HEK293 (cell line): ENCODE measurements around the gene ESPNL.

Source experiments
- CTCF ChIA-PET: fragments of 350-600 bp; formaldehyde crosslinking; extraction: SDS; loops from one replicate; lab custom pipeline; 2021; ENCODE audit warnings: antibody characterized with exemption; lab: Yijun Ruan, JAX
- POLR2A ChIA-PET: fragments of 300-600 bp; formaldehyde crosslinking; extraction: SDS; loops from one replicate; lab custom pipeline; 2020; ENCODE audit warnings: antibody characterized with exemption, inconsistent platforms; lab: Yijun Ruan, JAX
- H3K27ac ChIP-seq: fragments of 200-500 bp; sonication (Bioruptor generic); 2 replicates; pipeline ENCODE4 v1.5.1; 2014; ENCODE audit warnings: low read depth, low read length, control low read depth, inconsistent platforms; ENCODE audit errors: extremely low read depth
- H3K36me3 ChIP-seq, 2 experiments: fragments of 200-500 bp in 1 of 2; sonication (Bioruptor generic) in 1 of 2; 1 replicate in 1 of 2; 2 replicates in 1 of 2; pipeline ENCODE4 v1.5.1; 2014 to 2017; ENCODE audit warnings: inconsistent platforms in 2 of 2, low read length in 2 of 2; ENCODE audit not compliant: control insufficient read depth in 2 of 2, insufficient read depth in 1 of 2
- H3K4me1 ChIP-seq: fragments of 200-500 bp; sonication (Bioruptor generic); 2 replicates; pipeline ENCODE4 v1.5.1; 2014; ENCODE audit warnings: mild to moderate bottlenecking, low read length, inconsistent platforms; ENCODE audit not compliant: control insufficient read depth, insufficient read depth
- H3K4me3 ChIP-seq: 2 replicates; pipeline ENCODE4 v1.5.1; 2011; ENCODE audit warnings: low read depth, mild to moderate bottlenecking, control low read depth, low read length, moderate library complexity
- H3K9me3 ChIP-seq: fragments of 200-500 bp; sonication (Bioruptor generic); 2 replicates; pipeline ENCODE4 v1.5.1; 2014; ENCODE audit warnings: low read depth, low read length, inconsistent platforms; ENCODE audit not compliant: control insufficient read depth, insufficient read depth
- BCL11A ChIP-seq: fragments of 450-650 bp; formaldehyde crosslinking; IDR thresholded peaks from 2 replicates; pipeline ENCODE4 v1.5.1; 2016; ENCODE audit warnings: low read depth, missing biosample characterization, missing genetic modification characterization
- HOXC10 ChIP-seq: sonication (generic); formaldehyde crosslinking; IDR thresholded peaks from 2 replicates; pipeline ENCODE4 v1.8.1; 2023; ENCODE audit warnings: mild to moderate bottlenecking, missing genetic modification reagents
- IKZF3 ChIP-seq: fragments of 450-650 bp; IDR thresholded peaks from 2 replicates; pipeline ENCODE4 v1.5.0; 2018; ENCODE audit warnings: missing biosample characterization, mild to moderate bottlenecking, missing genetic modification characterization, moderate library complexity
- KLF10 ChIP-seq: fragments of 450-650 bp; IDR thresholded peaks from 2 replicates; pipeline ENCODE4 v1.5.1; 2018; ENCODE audit warnings: missing biosample characterization, mild to moderate bottlenecking, missing genetic modification characterization
- ZBTB1 ChIP-seq: fragments of 450-650 bp; formaldehyde crosslinking; IDR thresholded peaks from 2 replicates; pipeline ENCODE4 v1.5.1; 2016; ENCODE audit warnings: missing biosample characterization, missing genetic modification characterization
- ZFP41 ChIP-seq: fragments of 450-650 bp; formaldehyde crosslinking; IDR thresholded peaks from 2 replicates; pipeline ENCODE4 v1.5.1; 2016; ENCODE audit warnings: missing biosample characterization, missing genetic modification characterization, borderline replicate concordance
- ZNF555 ChIP-seq: fragments of 450-650 bp; formaldehyde crosslinking; conservative IDR thresholded peaks from 2 replicates; pipeline ENCODE4 v1.5.1; 2017; ENCODE audit warnings: missing biosample characterization, mild to moderate bottlenecking, missing genetic modification characterization, inconsistent platforms
- ZNF624 ChIP-seq: fragments of 450-650 bp; formaldehyde crosslinking; IDR thresholded peaks from 2 replicates; pipeline ENCODE4 v1.5.1; 2017; ENCODE audit warnings: missing biosample characterization, missing genetic modification characterization
- ZNF658 ChIP-seq: fragments of 450-650 bp; formaldehyde crosslinking; IDR thresholded peaks from 2 replicates; pipeline ENCODE4; 2016; ENCODE audit warnings: missing biosample characterization, missing genetic modification characterization
- ZNF747 ChIP-seq: fragments of 450-650 bp; formaldehyde crosslinking; IDR thresholded peaks from 2 replicates; pipeline ENCODE4 v1.5.1; 2016; ENCODE audit warnings: missing biosample characterization, missing genetic modification characterization
- TF ChIP-seq, protein P1 (sequence below): fragments of 450-650 bp; formaldehyde crosslinking; IDR thresholded peaks from 2 replicates; pipeline ENCODE4 v1.5.1; 2016; ENCODE audit warnings: missing biosample characterization, missing genetic modification characterization
- TF ChIP-seq, protein P2 (sequence below): fragments of 450-650 bp; formaldehyde crosslinking; IDR thresholded peaks from 2 replicates; pipeline ENCODE4 v1.5.1; 2016; ENCODE audit warnings: missing biosample characterization, missing genetic modification characterization, borderline replicate concordance
- TF ChIP-seq, protein P3 (sequence below): fragments of 450-650 bp; formaldehyde crosslinking; IDR thresholded peaks from 2 replicates; pipeline ENCODE4 v1.5.0; 2017; ENCODE audit warnings: missing biosample characterization, missing genetic modification characterization, borderline replicate concordance
- TF ChIP-seq, protein P4 (sequence below): fragments of 450-650 bp; formaldehyde crosslinking; IDR thresholded peaks from 2 replicates; pipeline ENCODE4 v1.5.1; 2017; ENCODE audit warnings: missing biosample characterization, mild to moderate bottlenecking, missing genetic modification characterization, moderate library complexity
- TF ChIP-seq, protein P5 (sequence below): fragments of 450-650 bp; formaldehyde crosslinking; IDR thresholded peaks from 2 replicates; pipeline ENCODE4 v1.5.1; 2016; ENCODE audit warnings: missing biosample characterization, missing genetic modification characterization, borderline replicate concordance
- TF ChIP-seq, protein P6 (sequence below): fragments of 450-650 bp; formaldehyde crosslinking; IDR thresholded peaks from 2 replicates; pipeline ENCODE4 v1.5.1; 2016; ENCODE audit warnings: missing biosample characterization, missing genetic modification characterization
- TF ChIP-seq, protein P7 (sequence below): fragments of 450-650 bp; formaldehyde crosslinking; IDR thresholded peaks from 2 replicates; pipeline ENCODE4 v1.5.1; 2016; ENCODE audit warnings: missing biosample characterization, missing genetic modification characterization

ESPNL gene

DNA sequence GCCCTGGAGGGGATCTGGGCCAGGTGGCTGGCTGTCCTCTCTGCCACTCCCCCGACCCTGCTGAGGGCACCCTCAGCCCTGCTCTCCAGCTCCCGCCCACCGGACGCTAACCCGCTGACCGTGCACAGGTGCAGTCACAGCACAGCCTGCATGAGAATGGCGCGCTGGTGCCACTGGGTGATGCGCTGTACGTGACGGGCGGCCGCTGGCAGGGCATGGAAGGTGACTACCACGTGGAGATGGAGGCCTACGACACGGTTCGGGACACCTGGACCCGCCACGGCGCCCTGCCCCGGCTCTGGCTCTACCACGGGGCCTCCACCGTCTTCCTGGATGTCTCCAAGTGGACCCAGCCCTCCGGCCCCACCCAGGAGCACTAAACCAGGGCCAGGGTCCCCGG is 50.5 kb downstream of the ESPNL start:
- H3K4me3 ChIP-seq: no peak overlapping the region
- H3K27ac ChIP-seq: no peak overlapping the region
- no peaks in the 10 kb centered on the region for H3K4me1 ChIP-seq
- ChIA-PET POLR2A (no interaction called here), CTCF (no interaction called here)
- H3K36me3 ChIP-seq: no peaks in the 10 kb centered on the region
- no peak for TF ChIP-seq ZNF555 (tag by site-specific recombination)
- no peak for TF ChIP-seq HOXC10 (CRISPR knock-in tag)
- TF ChIP-seq, protein P1, sequence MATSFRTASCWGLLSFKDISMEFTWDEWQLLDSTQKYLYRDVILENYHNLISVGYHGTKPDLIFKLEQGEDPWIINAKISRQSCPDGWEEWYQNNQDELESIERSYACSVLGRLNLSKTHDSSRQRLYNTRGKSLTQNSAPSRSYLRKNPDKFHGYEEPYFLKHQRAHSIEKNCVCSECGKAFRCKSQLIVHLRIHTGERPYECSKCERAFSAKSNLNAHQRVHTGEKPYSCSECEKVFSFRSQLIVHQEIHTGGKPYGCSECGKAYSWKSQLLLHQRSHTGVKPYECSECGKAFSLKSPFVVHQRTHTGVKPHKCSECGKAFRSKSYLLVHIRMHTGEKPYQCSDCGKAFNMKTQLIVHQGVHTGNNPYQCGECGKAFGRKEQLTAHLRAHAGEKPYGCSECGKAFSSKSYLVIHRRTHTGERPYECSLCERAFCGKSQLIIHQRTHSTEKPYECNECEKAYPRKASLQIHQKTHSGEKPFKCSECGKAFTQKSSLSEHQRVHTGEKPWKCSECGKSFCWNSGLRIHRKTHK: no peak
- TF ChIP-seq, protein P2, sequence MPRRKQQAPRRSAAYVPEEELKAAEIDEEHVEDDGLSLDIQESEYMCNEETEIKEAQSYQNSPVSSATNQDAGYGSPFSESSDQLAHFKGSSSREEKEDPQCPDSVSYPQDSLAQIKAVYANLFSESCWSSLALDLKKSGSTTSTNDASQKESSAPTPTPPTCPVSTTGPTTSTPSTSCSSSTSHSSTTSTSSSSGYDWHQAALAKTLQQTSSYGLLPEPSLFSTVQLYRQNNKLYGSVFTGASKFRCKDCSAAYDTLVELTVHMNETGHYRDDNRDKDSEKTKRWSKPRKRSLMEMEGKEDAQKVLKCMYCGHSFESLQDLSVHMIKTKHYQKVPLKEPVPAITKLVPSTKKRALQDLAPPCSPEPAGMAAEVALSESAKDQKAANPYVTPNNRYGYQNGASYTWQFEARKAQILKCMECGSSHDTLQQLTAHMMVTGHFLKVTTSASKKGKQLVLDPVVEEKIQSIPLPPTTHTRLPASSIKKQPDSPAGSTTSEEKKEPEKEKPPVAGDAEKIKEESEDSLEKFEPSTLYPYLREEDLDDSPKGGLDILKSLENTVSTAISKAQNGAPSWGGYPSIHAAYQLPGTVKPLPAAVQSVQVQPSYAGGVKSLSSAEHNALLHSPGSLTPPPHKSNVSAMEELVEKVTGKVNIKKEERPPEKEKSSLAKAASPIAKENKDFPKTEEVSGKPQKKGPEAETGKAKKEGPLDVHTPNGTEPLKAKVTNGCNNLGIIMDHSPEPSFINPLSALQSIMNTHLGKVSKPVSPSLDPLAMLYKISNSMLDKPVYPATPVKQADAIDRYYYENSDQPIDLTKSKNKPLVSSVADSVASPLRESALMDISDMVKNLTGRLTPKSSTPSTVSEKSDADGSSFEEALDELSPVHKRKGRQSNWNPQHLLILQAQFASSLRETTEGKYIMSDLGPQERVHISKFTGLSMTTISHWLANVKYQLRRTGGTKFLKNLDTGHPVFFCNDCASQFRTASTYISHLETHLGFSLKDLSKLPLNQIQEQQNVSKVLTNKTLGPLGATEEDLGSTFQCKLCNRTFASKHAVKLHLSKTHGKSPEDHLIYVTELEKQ (tag by site-specific recombination): no peak
- TF ChIP-seq ZFP41 (tag by site-specific recombination): no peak
- no peak for TF ChIP-seq BCL11A (tag by site-specific recombination)
- no peak for TF ChIP-seq ZBTB1 (tag by site-specific recombination)
- no peak for TF ChIP-seq KLF10 (tag by site-specific recombination)
- TF ChIP-seq ZNF747 (tag by site-specific recombination): no peak
- no peak for TF ChIP-seq IKZF3
- TF ChIP-seq, protein P3, sequence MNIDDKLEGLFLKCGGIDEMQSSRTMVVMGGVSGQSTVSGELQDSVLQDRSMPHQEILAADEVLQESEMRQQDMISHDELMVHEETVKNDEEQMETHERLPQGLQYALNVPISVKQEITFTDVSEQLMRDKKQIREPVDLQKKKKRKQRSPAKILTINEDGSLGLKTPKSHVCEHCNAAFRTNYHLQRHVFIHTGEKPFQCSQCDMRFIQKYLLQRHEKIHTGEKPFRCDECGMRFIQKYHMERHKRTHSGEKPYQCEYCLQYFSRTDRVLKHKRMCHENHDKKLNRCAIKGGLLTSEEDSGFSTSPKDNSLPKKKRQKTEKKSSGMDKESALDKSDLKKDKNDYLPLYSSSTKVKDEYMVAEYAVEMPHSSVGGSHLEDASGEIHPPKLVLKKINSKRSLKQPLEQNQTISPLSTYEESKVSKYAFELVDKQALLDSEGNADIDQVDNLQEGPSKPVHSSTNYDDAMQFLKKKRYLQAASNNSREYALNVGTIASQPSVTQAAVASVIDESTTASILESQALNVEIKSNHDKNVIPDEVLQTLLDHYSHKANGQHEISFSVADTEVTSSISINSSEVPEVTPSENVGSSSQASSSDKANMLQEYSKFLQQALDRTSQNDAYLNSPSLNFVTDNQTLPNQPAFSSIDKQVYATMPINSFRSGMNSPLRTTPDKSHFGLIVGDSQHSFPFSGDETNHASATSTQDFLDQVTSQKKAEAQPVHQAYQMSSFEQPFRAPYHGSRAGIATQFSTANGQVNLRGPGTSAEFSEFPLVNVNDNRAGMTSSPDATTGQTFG: no peak
- TF ChIP-seq, protein P4, sequence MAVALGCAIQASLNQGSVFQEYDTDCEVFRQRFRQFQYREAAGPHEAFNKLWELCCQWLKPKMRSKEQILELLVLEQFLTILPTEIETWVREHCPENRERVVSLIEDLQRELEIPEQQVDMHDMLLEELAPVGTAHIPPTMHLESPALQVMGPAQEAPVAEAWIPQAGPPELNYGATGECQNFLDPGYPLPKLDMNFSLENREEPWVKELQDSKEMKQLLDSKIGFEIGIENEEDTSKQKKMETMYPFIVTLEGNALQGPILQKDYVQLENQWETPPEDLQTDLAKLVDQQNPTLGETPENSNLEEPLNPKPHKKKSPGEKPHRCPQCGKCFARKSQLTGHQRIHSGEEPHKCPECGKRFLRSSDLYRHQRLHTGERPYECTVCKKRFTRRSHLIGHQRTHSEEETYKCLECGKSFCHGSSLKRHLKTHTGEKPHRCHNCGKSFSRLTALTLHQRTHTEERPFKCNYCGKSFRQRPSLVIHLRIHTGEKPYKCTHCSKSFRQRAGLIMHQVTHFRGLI (tag by site-specific recombination): no peak
- TF ChIP-seq, protein P5, sequence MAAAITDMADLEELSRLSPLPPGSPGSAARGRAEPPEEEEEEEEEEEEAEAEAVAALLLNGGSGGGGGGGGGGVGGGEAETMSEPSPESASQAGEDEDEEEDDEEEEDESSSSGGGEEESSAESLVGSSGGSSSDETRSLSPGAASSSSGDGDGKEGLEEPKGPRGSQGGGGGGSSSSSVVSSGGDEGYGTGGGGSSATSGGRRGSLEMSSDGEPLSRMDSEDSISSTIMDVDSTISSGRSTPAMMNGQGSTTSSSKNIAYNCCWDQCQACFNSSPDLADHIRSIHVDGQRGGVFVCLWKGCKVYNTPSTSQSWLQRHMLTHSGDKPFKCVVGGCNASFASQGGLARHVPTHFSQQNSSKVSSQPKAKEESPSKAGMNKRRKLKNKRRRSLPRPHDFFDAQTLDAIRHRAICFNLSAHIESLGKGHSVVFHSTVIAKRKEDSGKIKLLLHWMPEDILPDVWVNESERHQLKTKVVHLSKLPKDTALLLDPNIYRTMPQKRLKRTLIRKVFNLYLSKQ (tag by site-specific recombination): no peak
- TF ChIP-seq, protein P6, sequence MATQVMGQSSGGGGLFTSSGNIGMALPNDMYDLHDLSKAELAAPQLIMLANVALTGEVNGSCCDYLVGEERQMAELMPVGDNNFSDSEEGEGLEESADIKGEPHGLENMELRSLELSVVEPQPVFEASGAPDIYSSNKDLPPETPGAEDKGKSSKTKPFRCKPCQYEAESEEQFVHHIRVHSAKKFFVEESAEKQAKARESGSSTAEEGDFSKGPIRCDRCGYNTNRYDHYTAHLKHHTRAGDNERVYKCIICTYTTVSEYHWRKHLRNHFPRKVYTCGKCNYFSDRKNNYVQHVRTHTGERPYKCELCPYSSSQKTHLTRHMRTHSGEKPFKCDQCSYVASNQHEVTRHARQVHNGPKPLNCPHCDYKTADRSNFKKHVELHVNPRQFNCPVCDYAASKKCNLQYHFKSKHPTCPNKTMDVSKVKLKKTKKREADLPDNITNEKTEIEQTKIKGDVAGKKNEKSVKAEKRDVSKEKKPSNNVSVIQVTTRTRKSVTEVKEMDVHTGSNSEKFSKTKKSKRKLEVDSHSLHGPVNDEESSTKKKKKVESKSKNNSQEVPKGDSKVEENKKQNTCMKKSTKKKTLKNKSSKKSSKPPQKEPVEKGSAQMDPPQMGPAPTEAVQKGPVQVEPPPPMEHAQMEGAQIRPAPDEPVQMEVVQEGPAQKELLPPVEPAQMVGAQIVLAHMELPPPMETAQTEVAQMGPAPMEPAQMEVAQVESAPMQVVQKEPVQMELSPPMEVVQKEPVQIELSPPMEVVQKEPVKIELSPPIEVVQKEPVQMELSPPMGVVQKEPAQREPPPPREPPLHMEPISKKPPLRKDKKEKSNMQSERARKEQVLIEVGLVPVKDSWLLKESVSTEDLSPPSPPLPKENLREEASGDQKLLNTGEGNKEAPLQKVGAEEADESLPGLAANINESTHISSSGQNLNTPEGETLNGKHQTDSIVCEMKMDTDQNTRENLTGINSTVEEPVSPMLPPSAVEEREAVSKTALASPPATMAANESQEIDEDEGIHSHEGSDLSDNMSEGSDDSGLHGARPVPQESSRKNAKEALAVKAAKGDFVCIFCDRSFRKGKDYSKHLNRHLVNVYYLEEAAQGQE (tag by site-specific recombination): no peak
- no peak for TF ChIP-seq ZNF658 (tag by site-specific recombination)
- TF ChIP-seq, protein P7, sequence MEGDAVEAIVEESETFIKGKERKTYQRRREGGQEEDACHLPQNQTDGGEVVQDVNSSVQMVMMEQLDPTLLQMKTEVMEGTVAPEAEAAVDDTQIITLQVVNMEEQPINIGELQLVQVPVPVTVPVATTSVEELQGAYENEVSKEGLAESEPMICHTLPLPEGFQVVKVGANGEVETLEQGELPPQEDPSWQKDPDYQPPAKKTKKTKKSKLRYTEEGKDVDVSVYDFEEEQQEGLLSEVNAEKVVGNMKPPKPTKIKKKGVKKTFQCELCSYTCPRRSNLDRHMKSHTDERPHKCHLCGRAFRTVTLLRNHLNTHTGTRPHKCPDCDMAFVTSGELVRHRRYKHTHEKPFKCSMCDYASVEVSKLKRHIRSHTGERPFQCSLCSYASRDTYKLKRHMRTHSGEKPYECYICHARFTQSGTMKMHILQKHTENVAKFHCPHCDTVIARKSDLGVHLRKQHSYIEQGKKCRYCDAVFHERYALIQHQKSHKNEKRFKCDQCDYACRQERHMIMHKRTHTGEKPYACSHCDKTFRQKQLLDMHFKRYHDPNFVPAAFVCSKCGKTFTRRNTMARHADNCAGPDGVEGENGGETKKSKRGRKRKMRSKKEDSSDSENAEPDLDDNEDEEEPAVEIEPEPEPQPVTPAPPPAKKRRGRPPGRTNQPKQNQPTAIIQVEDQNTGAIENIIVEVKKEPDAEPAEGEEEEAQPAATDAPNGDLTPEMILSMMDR (tag by site-specific recombination): no peak
- no peak for TF ChIP-seq ZNF624
- H3K9me3 ChIP-seq: no peaks in the 10 kb centered on the region
